Mammary epithelial cell (primary cell): ENCODE measurements around the gene C1orf232.

ENCODE experiments used
- EZH2 ChIP-seq: IDR thresholded peaks from 2 replicates; pipeline ENCODE4 v1.6.1; 2012; ENCODE audit warnings: low read length, inconsistent platforms, borderline replicate concordance
- TF ChIP-seq, protein P1 (sequence below), 2 donors: IDR thresholded peaks in 1 of 2; conservative IDR thresholded peaks in 1 of 2; 2 replicates each; pipeline ENCODE4 v1.5.1; 2011 to 2012; ENCODE audit warnings: inconsistent platforms in 2 of 2, low read length in 2 of 2, mild to moderate bottlenecking in 2 of 2, control low read depth in 1 of 2, low read depth in 1 of 2; ENCODE audit not compliant: insufficient read depth in 1 of 2; ENCODE audit errors: extremely low read depth in 1 of 2

DNA sequence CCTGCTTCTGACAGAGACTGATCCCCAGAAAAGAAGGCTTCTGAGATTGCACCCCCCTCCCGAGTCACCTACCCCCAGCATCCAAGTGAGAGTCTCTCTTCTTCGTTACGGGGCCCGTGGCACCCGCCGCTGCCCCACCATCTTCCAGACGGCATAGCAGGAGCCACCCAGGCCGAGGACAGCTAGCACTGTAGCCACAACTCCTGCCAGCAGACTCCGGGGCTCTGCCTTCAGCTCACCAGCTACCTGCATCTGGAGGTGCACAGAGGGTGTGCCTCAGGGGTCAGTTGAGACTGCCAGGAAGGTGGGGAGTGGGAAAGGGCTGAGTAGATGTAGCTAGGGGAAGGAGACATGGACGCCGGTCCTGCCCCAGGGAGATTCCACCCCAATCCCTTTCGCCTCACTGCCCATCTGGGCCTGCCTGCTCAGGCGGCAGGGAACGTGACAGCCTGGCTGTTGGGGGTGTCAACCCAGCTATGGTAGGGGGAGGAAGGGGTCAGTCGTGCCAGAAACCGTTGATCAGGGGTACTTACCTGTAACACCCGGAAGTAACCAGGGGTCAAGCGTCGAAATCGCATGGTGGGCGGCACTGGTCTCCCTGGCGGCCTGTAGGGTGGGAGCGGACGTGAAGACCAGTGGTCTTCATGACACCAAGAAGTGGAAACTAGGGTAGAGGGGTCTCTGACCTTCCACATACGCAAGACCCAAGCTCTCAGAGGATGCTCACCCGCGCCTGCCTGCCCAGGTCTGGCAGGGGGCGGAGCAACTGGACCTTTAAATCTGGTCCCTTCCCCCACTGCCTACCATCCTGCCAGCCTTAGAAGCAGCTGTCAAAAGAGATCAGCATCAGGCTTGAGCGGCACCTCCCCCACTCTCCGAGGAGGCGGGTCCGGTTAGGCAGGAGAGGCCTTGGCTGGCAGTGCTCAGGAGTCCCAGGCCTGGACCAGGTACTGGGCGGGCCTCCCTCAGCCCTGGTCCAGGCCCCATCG, 2.6 kb upstream of the C1orf232 start, which contains the start of gene ZNF593OS:
- TF ChIP-seq, protein P1, sequence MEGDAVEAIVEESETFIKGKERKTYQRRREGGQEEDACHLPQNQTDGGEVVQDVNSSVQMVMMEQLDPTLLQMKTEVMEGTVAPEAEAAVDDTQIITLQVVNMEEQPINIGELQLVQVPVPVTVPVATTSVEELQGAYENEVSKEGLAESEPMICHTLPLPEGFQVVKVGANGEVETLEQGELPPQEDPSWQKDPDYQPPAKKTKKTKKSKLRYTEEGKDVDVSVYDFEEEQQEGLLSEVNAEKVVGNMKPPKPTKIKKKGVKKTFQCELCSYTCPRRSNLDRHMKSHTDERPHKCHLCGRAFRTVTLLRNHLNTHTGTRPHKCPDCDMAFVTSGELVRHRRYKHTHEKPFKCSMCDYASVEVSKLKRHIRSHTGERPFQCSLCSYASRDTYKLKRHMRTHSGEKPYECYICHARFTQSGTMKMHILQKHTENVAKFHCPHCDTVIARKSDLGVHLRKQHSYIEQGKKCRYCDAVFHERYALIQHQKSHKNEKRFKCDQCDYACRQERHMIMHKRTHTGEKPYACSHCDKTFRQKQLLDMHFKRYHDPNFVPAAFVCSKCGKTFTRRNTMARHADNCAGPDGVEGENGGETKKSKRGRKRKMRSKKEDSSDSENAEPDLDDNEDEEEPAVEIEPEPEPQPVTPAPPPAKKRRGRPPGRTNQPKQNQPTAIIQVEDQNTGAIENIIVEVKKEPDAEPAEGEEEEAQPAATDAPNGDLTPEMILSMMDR (conservative IDR thresholded peaks at IDR 0.05 in 1 of 2, IDR thresholded peaks at IDR 0.05 in 1 of 2; ENCODE audit: extremely low read depth in 1 of 2, insufficient read depth in 1 of 2, low read depth in 1 of 2, low read length in 2 of 2): no peak
- TF ChIP-seq EZH2: no peak
